Upper lobe of left lung (tissue), 4 donors: ENCODE data around the gene CRLF3.

Experiments used
- EP300 ChIP-seq, 4 donors: sonication (generic); formaldehyde crosslinking; IDR thresholded peaks; one replicate each; pipeline ENCODE4 v1.5.1; 2017; ENCODE audit warnings: antibody characterized with exemption in 4 of 4, control low read depth in 2 of 4
- POLR2A ChIP-seq, 4 donors: fragments of 450-650 bp; IDR thresholded peaks; one replicate each; pipeline ENCODE4 v1.5.1; 2016 to 2017; ENCODE audit warnings: antibody characterized with exemption in 4 of 4, mild to moderate bottlenecking in 2 of 4
- POLR2AphosphoS5 ChIP-seq, 2 donors: sonication (generic); formaldehyde crosslinking; IDR thresholded peaks; one replicate each; pipeline ENCODE4 v1.5.1; 2017; ENCODE audit warnings: antibody characterized with exemption in 2 of 2
- TF ChIP-seq, protein P1 (sequence below), 6 experiments: fragments of 450-650 bp in 4 of 6; fragments of 200-600 bp in 2 of 6; sonication (generic) in 2 of 6; IDR thresholded peaks; one replicate each; pipeline ENCODE4 v1.5.1; 2016 to 2019; ENCODE audit warnings: antibody characterized with exemption in 6 of 6

GRCh38 chr17:30807896-30808295 lies 16.6 kb downstream of the CRLF3 start:
- TF ChIP-seq, protein P1, sequence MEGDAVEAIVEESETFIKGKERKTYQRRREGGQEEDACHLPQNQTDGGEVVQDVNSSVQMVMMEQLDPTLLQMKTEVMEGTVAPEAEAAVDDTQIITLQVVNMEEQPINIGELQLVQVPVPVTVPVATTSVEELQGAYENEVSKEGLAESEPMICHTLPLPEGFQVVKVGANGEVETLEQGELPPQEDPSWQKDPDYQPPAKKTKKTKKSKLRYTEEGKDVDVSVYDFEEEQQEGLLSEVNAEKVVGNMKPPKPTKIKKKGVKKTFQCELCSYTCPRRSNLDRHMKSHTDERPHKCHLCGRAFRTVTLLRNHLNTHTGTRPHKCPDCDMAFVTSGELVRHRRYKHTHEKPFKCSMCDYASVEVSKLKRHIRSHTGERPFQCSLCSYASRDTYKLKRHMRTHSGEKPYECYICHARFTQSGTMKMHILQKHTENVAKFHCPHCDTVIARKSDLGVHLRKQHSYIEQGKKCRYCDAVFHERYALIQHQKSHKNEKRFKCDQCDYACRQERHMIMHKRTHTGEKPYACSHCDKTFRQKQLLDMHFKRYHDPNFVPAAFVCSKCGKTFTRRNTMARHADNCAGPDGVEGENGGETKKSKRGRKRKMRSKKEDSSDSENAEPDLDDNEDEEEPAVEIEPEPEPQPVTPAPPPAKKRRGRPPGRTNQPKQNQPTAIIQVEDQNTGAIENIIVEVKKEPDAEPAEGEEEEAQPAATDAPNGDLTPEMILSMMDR (IDR thresholded peaks at IDR 0.05), result no peak
- TF ChIP-seq POLR2A (IDR thresholded peaks at IDR 0.05) (no peak), EP300 (IDR thresholded peaks at IDR 0.05) (no peak), POLR2AphosphoS5 (IDR thresholded peaks at IDR 0.05) (no peak)
